Measurements from ENCODE around the gene SASH1.
A peak's percentile ranks its signal among the peaks of the same experiment; 100 is the strongest.

Gene SASH1

DNA sequence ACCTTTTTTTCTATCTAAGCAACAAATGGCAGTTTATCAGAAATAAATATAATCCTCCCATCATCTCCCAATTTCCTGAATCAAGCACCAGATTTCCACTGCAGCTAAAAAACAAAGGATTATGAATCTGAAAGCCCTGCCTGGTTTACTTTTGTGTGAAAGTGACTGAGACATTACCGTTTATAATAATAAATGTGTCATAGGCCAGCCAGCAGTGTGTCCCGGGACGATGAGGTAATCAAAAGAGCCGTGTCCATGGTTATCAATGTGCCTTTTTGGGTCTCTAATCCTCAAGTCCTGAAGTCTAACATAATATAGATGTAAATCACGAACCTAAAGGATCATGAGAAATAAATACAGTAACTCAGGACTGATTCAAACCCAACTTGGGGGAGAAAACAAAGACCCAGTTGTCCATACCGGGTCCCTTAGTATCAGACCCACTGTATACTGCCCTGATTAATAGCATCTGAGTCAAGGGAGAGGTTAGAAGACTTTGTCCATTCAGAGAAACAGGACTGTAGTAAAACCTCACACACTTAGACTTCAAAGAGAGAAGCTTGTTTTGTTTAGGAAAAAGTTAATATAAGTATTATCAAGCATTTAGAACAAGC is 149.1 kb downstream of the SASH1 start:
- no peak for DNase-seq (ENCODE audit: low read depth)
- Histone ChIP-seq H3K27me3 (replicated peaks; ENCODE audit: control insufficient read depth, insufficient read depth, low read length) (no peaks in the 10 kb centered on the region), H3K36me3 (ENCODE audit: control insufficient read depth, insufficient read depth, low read length, severe bottlenecking) (peaks cover 16% of the 10 kb centered on the region), H3K9ac (ENCODE audit: low read length) (peak overlapping the region; percentile 66), H3K4me1 (ENCODE audit: control insufficient read depth, insufficient read depth, low read length) (peaks cover 49% of the 10 kb centered on the region), H3K4me3 (ENCODE audit: low read length) (peak overlapping the region; percentile 36), H3K9me3 (ENCODE audit: control insufficient read depth, low read length) (no peaks in the 10 kb centered on the region)

DNA sequence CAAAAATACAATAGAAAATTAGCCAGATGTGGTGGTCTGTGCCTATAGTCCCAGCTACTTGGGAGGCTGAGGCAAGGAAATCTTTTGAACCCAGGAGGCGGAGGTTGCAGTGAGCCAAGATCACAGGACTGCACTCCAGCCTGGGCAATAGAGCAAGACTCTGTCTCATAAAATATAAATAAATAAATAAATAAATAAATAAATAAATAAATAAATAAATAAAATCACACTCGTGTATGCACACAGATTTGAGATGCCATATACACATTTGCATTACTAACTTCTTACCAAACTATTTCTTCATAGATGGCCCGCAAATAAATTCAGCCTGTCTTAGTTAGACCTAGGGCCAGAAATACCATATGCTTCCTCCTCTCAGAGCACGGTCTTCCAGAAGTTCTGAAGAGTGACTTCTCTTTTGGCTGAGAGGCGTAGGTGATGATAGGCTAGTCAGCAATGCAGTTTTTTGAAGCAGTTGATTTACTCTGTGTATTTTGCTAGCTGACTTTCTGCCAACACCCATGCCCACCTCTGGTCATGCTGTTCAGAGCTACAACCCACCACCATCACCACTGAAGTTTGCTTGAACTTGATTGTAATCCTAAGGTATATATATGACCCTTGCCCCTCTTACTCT is 150.1 kb downstream of the SASH1 start:
- Histone ChIP-seq H3K4me1 (ENCODE audit: control insufficient read depth, insufficient read depth, low read length) (peaks cover 60% of the 10 kb centered on the region), H3K9me3 (ENCODE audit: control insufficient read depth, low read length) (no peaks in the 10 kb centered on the region), H3K27me3 (replicated peaks; ENCODE audit: control insufficient read depth, insufficient read depth, low read length) (no peaks in the 10 kb centered on the region), H3K4me3 (ENCODE audit: low read length) (peak overlapping the region; percentile 47), H3K36me3 (ENCODE audit: control insufficient read depth, insufficient read depth, low read length, severe bottlenecking) (peaks cover 12% of the 10 kb centered on the region), H3K9ac (ENCODE audit: low read length) (peak overlapping the region; percentile 81)
- DNase-seq (ENCODE audit: low read depth), result no peak

DNA sequence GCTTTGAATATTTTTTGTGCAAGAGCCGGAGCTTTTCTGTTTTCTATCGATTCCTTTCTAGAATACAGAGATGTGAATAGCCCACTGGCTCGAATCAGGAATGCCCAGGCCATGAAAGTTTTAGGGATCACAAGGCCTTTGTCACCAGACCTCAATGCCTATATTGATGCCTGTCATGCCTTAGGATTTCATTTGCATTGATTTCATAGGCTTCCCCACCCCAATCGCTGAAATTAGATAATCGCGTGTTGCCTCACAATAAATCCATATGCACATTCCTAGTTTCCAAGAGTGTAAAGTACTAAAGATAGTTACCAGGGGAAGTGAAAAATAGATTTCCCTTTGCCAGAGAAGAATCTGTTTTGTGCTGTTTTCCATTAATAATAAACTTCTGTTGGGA is 150.8 kb downstream of the SASH1 start:
- peaks cover 5% of the 10 kb centered on the region for H3K36me3 ChIP-seq (ENCODE audit: control insufficient read depth, insufficient read depth, low read length, severe bottlenecking)
- no peak for DNase-seq (ENCODE audit: low read depth)
- H3K4me1 ChIP-seq (ENCODE audit: control insufficient read depth, insufficient read depth, low read length), result peaks cover 62% of the 10 kb centered on the region
- peak overlapping the region; percentile 81 for H3K9ac ChIP-seq (ENCODE audit: low read length)
- H3K4me3 ChIP-seq (ENCODE audit: low read length), result peak overlapping the region; percentile 47
- no peaks in the 10 kb centered on the region for H3K9me3 ChIP-seq (ENCODE audit: control insufficient read depth, low read length)
- no peaks in the 10 kb centered on the region for H3K27me3 ChIP-seq (replicated peaks; ENCODE audit: control insufficient read depth, insufficient read depth, low read length)

DNA sequence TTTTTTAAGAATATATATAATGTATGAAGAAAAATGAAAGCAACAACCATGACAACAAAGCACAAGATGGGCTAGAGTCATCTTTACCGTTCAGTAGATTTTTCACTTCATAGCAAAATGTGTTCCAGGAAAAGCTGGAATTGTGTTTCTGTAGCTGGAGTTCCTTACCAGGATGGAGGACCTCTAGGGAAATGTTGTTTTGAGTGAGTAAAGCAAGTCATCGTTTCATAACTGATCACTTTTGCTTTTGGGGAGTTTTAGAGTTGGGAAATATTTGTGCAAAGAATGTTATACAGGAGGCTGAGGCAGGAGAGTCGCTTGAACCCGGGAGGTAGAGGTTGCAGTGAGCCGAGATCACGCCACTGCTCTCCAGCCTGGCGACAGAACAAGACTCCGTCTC is 151.6 kb downstream of the SASH1 start:
- Histone ChIP-seq H3K36me3 (ENCODE audit: control insufficient read depth, insufficient read depth, low read length, severe bottlenecking) (no peaks in the 10 kb centered on the region), H3K4me1 (ENCODE audit: control insufficient read depth, insufficient read depth, low read length) (peaks cover 64% of the 10 kb centered on the region), H3K9ac (ENCODE audit: low read length) (peak overlapping the region; percentile 81), H3K4me3 (ENCODE audit: low read length) (peak overlapping the region; percentile 40), H3K27me3 (replicated peaks; ENCODE audit: control insufficient read depth, insufficient read depth, low read length) (no peaks in the 10 kb centered on the region), H3K9me3 (ENCODE audit: control insufficient read depth, low read length) (no peaks in the 10 kb centered on the region)
- no peak for DNase-seq (ENCODE audit: low read depth)

DNA sequence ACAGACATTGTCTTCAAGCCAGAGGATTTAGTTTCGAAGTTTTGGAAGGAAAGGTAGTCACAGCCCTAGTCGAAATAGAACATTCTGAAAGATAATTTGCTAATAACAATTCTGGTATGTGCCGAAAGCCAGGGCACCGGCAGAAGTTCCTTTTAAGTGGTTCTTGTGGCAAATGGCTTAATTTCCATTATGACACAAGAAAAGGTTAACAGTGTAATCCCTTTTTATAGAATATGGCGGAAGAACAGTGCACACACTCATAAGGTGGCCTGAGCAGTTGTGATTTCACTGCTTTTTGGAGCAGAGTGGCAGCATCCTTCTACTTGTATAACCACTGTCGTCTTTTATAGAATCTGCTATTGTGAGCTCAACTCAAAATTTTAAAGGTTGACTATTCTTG is 152.4 kb downstream of the SASH1 start:
- Histone ChIP-seq H3K36me3 (ENCODE audit: control insufficient read depth, insufficient read depth, low read length, severe bottlenecking) (no peaks in the 10 kb centered on the region), H3K4me3 (ENCODE audit: low read length) (peak overlapping the region; percentile 40), H3K4me1 (ENCODE audit: control insufficient read depth, insufficient read depth, low read length) (peaks cover 70% of the 10 kb centered on the region), H3K27me3 (replicated peaks; ENCODE audit: control insufficient read depth, insufficient read depth, low read length) (no peaks in the 10 kb centered on the region), H3K9ac (ENCODE audit: low read length) (peak overlapping the region; percentile 67), H3K9me3 (ENCODE audit: control insufficient read depth, low read length) (no peaks in the 10 kb centered on the region)
- no peak for DNase-seq (ENCODE audit: low read depth)

DNA sequence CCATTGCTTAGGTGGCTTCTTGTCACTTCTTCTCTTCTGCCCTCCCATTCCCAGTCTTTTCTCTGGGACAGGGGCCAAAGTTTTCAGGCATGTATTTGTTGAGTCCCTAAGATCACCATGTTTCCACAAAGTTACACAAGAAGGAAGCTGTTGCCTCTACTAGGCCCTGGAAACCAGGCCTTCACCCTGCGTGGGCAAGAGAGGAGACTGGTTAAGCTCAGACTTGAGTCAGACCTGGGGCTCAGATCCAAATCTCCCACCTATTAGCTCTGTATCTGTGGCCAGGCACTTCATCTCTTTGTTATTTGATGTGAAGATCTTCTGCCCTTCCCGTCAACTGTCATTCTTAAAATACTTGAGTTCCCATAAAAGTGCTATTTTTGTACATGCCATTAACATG is 154.6 kb downstream of the SASH1 start:
- Histone ChIP-seq H3K9ac (ENCODE audit: low read length) (peak overlapping the region; percentile 29), H3K9me3 (ENCODE audit: control insufficient read depth, low read length) (no peaks in the 10 kb centered on the region)
- DNase-seq (ENCODE audit: low read depth), result no peak

DNA sequence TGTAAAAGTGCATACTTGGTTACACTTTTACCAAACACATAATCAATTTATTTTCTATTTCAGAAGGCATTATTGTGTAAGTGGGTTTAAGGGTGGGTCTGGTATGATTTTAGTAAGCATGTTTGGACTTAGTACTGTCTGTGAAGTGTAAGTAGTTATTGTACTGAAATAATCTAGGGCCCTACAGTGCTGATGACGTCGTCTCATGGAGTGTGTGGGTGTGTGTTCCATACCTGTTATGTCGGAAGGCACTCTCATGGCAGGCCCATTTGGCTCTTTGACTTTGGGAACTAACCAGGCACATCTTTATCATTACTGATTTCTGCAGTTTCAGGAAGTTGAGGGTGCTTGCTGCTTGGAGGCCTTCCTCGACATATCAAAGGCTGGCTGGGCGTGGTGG is 155.1 kb downstream of the SASH1 start:
- Histone ChIP-seq H3K9me3 (ENCODE audit: control insufficient read depth, low read length) (no peaks in the 10 kb centered on the region), H3K9ac (ENCODE audit: low read length) (peak overlapping the region; percentile 29), H3K4me1 (ENCODE audit: control insufficient read depth, insufficient read depth, low read length) (peaks cover 75% of the 10 kb centered on the region), H3K36me3 (ENCODE audit: control insufficient read depth, insufficient read depth, low read length, severe bottlenecking) (no peaks in the 10 kb centered on the region), H3K27me3 (replicated peaks; ENCODE audit: control insufficient read depth, insufficient read depth, low read length) (no peaks in the 10 kb centered on the region), H3K4me3 (ENCODE audit: low read length) (no peak overlapping the region)
- DNase-seq (ENCODE audit: low read depth), result no peak

More for the DNA sequence above, 154.6 kb downstream of the SASH1 start:
- H3K36me3 ChIP-seq (ENCODE audit: control insufficient read depth, insufficient read depth, low read length, severe bottlenecking), result no peaks in the 10 kb centered on the region
- H3K4me3 ChIP-seq (ENCODE audit: low read length), result no peak overlapping the region
- no peaks in the 10 kb centered on the region for H3K27me3 ChIP-seq (replicated peaks; ENCODE audit: control insufficient read depth, insufficient read depth, low read length)
- H3K4me1 ChIP-seq (ENCODE audit: control insufficient read depth, insufficient read depth, low read length), result peaks cover 74% of the 10 kb centered on the region

DNA sequence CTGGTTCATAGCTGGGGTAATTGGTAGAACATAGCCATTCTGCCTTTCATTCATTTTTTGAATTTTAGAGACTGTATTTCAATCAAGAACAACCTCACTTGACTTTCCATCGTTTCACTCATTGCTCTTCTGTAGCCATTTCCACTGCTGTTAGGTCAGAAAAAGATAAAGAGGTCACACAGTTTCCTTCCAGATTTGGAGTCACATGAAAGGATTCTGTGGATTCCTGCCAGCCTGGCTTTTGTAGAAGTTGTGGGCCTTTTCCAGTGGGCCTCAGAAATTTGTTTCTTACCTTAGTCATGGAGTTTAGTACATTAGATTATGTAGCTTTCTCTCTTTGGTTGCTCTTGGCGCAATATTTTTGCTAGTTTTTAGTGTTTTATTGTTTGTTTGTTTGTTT is 157.8 kb downstream of the SASH1 start:
- peak overlapping the region; percentile 3 for H3K4me3 ChIP-seq (ENCODE audit: low read length)
- H3K9me3 ChIP-seq (ENCODE audit: control insufficient read depth, low read length), result no peaks in the 10 kb centered on the region
- no peaks in the 10 kb centered on the region for H3K27me3 ChIP-seq (replicated peaks; ENCODE audit: control insufficient read depth, insufficient read depth, low read length)
- H3K9ac ChIP-seq (ENCODE audit: low read length), result peak overlapping the region; percentile 69
- H3K36me3 ChIP-seq (ENCODE audit: control insufficient read depth, insufficient read depth, low read length, severe bottlenecking), result no peaks in the 10 kb centered on the region
- peaks cover 74% of the 10 kb centered on the region for H3K4me1 ChIP-seq (ENCODE audit: control insufficient read depth, insufficient read depth, low read length)
- no peak for DNase-seq (ENCODE audit: low read depth)

DNA sequence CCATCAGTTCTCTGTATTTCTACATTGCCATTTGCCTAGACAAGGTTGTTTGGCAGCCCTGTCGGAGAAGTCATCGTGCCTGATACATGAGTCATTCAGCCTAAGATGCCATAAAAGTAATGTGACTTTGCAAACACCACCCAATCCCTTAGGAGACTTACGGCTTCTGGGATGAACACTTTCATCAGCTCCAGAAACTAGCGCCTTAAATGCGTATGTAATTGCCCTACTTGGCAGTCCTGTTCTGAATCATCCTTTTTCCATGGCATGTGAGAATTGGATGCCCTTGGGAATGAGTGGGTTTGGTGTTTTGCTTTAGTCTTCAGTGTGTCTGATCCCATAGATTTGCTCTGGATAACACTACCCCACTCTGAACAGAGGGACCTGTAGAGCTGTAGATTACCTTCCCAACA is 158.5 kb downstream of the SASH1 start:
- peak overlapping the region; percentile 86 for H3K9ac ChIP-seq (ENCODE audit: low read length)
- peaks cover 71% of the 10 kb centered on the region for H3K4me1 ChIP-seq (ENCODE audit: control insufficient read depth, insufficient read depth, low read length)
- H3K9me3 ChIP-seq (ENCODE audit: control insufficient read depth, low read length), result no peaks in the 10 kb centered on the region
- H3K27me3 ChIP-seq (replicated peaks; ENCODE audit: control insufficient read depth, insufficient read depth, low read length), result no peaks in the 10 kb centered on the region
- DNase-seq (ENCODE audit: low read depth), result peak; percentile 3
- no peaks in the 10 kb centered on the region for H3K36me3 ChIP-seq (ENCODE audit: control insufficient read depth, insufficient read depth, low read length, severe bottlenecking)
- H3K4me3 ChIP-seq (ENCODE audit: low read length), result peak overlapping the region; percentile 72

DNA sequence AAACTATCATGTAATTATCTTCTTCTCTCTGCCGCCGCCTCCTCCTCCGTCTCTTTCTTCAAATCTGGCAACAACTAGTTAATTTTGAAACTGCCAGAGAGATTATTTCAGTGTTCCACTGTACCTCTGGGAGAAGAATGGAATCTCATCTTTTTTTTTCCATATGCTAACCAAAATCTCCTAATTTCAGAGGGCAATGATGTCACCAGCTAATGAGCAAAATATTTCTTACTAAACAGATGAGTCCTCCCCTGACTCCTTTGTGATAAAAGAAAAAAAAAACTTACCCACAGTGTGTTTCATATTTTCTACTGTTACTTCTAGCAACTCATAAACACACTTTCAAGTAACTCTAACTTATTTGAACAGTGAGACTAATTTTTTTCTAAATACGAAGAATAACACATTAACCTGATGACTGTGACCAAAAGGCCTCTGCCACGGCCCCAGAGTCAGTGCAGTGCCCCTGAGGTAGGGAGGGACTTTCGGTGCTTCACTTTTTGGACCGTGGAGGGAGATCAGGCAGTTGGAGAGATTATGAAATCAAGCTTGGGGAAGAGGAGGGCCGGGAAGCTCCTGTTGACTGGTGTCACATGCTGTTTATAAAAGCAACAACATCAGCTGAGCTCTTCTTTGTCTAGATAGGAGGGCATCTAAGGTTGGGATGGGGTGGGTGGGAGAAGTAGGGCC is 159.6 kb downstream of the SASH1 start:
- Histone ChIP-seq H3K4me1 (ENCODE audit: control insufficient read depth, insufficient read depth, low read length) (peaks cover 68% of the 10 kb centered on the region), H3K4me3 (ENCODE audit: low read length) (peak overlapping the region; percentile 72), H3K9ac (ENCODE audit: low read length) (peak overlapping the region; percentile 86), H3K27me3 (replicated peaks; ENCODE audit: control insufficient read depth, insufficient read depth, low read length) (no peaks in the 10 kb centered on the region), H3K36me3 (ENCODE audit: control insufficient read depth, insufficient read depth, low read length, severe bottlenecking) (no peaks in the 10 kb centered on the region), H3K9me3 (ENCODE audit: control insufficient read depth, low read length) (no peaks in the 10 kb centered on the region)
- peak; percentile 1 for DNase-seq (ENCODE audit: low read depth)

DNA sequence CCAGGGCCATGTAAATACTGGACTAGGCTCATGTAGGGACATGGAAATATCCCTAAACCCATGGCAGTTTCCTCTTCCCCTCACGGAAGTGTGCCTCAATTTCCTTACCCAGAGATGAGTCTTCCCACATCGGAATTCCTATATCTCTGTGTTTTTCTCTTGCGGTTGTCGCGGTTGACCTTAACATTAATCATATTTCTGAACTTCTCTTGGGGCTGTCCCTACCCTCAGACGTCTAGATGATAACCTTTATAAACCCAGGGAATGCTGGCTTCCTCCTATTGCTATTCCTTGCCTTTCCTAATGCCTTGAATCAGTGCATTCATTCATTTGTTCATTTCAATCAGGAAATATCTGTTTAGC is 160.1 kb downstream of the SASH1 start:
- no peak for DNase-seq (ENCODE audit: low read depth)
- H3K9ac ChIP-seq (ENCODE audit: low read length), result peak overlapping the region; percentile 86
- no peaks in the 10 kb centered on the region for H3K36me3 ChIP-seq (ENCODE audit: control insufficient read depth, insufficient read depth, low read length, severe bottlenecking)
- no peaks in the 10 kb centered on the region for H3K27me3 ChIP-seq (replicated peaks; ENCODE audit: control insufficient read depth, insufficient read depth, low read length)
- peak overlapping the region; percentile 72 for H3K4me3 ChIP-seq (ENCODE audit: low read length)
- H3K9me3 ChIP-seq (ENCODE audit: control insufficient read depth, low read length), result no peaks in the 10 kb centered on the region
- H3K4me1 ChIP-seq (ENCODE audit: control insufficient read depth, insufficient read depth, low read length), result peaks cover 68% of the 10 kb centered on the region
